Measurements from ENCODE around the gene ABHD11.

GRCh38 chr7:73732397-73732796, 6.2 kb downstream of the ABHD11 start:
- no peak for TF ChIP-seq CTCF (IDR thresholded peaks at IDR 0.05)
- no peak for TF ChIP-seq POLR2A (IDR thresholded peaks at IDR 0.05)

Data from body of pancreas (tissue), 4 donors.